GM19351 (cell line): ENCODE results near the gene TDO2.
"Not testable (repeated sequence)": the region's sequence is repeated elsewhere in the genome, so short reads cannot be mapped to it uniquely, and the experiment has no call there.

ENCODE experiments used
- ATAC-seq: cut with Tn5 transposase; IDR thresholded peaks from one replicate; pipeline ENCODE4 v1.9.1; 2021; ENCODE audit warnings: mild to moderate bottlenecking, moderate library complexity; ENCODE audit not compliant: unreplicated experiment

Gene TDO2

GRCh38 chr4:155906554-155907247 lies 3.2 kb downstream of the TDO2 start:
- no peak for ATAC-seq

DNA sequence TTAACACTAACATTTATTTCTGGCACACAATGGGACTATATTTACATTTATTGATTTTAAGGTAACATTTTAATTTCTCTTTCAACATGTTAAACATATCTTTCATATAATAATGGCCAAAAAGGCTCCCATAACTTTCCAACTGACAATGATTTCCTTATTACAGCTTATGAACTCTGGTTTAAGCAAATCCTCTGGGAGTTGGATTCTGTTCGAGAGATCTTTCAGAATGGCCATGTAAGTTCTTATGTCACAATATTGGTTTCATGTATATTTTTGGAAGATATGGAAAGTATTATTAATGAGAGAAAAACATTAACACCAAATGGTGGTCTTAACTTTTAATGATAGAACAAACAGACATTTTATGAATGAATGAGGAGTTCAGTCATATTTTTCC lies 4.1 kb downstream of the TDO2 start:
- ATAC-seq, result no peak

GRCh38 chr4:155908187-155909139 lies 5.0 kb downstream of the TDO2 start:
- peak; percentile 61 for ATAC-seq

GRCh38 chr4:155909615-155910226 lies 6.2 kb downstream of the TDO2 start:
- no peak for ATAC-seq

DNA sequence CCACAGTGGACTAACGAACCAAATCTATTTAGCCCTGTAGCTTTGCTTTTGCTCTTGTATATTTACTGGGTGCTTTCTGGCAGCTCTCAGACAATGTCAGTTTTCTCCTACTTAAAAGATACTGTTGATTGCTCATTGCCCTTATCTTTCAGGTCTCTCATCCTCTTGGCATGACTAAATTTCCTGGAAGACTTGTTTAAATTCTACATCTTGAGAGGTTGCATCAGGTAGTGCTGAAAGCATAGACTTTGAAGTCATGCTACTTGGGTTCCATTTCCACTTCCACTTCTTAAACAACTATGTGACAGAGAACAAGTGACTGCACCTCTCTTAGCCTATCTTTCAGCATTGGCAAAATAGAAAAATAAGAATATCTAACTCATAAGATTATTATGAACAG lies 8.4 kb downstream of the TDO2 start:
- ATAC-seq, result no peak

DNA sequence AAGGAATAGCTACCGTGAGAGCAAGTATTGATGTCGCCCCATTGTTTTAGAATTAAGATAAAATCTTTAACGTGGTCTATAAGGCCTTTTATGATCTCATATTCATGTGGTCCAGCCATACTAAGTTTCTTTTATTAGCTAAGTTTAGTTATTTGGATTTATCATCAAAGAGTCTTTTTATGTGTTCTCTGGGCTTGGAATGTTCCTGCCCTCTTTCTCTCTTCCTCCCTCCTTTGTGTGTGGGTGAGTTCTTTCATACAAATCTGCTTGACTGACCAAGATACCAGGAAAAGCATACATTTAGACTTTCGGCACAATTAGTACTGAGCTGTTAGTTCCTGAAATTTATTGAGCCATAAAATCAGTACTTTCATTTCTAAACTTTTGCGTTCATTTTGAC lies 11.3 kb downstream of the TDO2 start:
- no peak for ATAC-seq

GRCh38 chr4:155921597-155921996 lies 18.1 kb downstream of the TDO2 start:
- no peak for ATAC-seq

GRCh38 chr4:155924637-155925036 lies 21.1 kb downstream of the TDO2 start:
- ATAC-seq, result no peak

GRCh38 chr4:155929833-155930232 lies 26.3 kb downstream of the TDO2 start:
- peak; percentile 69 for ATAC-seq

GRCh38 chr4:155930330-155930729 lies 26.8 kb downstream of the TDO2 start:
- ATAC-seq, result no peak

DNA sequence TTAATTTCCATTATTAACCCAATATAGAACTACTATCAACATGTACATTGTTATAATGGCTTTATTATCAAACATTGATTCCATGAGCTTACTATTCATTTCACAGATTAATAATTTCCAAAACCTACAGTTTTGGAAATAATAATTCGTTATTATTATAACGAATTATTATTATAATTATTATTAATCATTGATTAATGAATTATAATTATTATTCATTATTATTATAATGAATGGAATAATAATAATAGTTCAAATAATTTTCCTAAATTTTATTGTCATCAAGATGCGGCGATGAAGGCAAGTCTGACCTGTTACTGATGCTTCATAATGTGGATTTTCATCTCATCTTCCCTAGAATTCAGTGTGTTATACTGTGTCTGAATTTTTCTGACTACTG lies 28.1 kb downstream of the TDO2 start:
- no peak for ATAC-seq

DNA sequence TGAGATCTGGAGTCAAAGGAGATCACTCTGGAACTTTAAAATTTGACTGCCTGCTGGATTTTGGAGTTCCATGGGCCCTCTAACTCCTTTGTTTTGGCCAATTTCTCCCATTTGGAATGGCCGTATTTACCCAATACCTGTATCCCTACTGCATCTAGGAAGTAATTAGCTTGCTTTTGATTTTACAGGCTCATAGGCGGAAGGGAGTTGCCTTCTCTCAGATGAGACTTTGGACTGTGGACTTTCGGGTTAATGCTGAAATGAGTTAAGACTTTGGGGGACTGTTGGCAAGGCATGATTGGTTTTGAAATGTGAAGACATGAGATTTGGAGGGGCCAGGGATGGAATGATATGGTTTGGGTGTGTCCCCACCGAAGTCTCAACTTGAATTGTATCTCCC lies 31.1 kb downstream of the TDO2 start:
- ATAC-seq, result not testable (repeated sequence)

DNA sequence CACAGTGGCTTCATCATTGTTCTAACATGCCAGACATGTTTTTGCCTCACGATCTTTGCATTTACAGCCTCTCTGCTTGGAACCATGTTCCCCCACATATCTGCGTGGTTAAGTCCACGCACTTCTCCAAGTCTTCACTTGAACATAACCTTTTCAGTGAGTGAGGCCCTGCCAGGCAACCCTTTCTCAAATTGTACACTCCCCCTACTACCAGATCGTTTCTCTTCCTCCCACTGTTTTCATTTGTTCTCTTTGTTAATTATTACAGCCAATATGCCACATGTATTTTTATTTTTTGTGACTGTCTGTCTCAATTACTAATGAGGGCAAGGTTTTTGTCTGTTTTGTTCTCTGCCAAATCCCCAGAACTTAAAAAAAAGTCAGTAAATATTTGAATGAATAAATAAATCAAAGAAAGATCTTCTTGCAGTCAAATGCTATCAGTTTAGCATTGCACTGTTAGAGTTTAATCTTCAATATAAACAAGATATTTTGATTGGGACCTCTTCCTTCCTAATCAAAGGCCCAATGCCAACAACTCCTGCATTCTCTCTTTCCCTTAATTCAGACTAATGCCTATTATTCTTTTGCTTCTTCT lies 32.0 kb downstream of the TDO2 start:
- ATAC-seq, result no peak

DNA sequence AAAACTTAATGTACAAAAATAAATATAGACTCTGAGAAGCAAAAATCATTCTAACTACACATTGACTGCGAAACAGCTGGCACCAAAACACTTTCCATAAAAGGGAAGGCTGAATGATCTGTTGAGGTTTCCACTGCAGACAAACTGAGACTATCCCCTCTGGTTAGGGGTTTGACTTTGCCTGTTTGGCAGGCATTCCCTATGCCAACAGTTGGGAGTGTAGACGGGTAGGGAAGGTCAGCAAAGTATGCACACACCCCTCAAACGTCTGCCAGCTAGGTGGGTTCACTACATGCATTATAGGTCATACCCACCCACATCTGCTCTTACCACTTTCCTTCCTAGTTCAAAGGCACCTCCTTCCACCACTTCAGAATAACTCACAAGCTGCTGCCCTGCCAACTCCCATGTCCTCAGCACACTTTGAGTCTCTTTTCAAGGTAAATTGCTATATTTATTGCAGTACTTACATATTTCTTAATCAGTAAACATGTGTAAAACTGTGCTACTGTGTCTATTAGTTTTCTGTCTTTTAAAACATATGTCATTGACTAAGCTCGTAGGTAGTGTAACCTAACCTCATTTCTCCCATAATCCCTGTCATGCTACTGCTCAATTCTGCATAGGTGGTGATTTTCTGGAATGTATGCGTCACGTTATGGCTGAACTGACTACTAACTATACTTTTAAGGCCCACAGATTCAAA lies 37.7 kb downstream of the TDO2 start:
- no peak for ATAC-seq

DNA sequence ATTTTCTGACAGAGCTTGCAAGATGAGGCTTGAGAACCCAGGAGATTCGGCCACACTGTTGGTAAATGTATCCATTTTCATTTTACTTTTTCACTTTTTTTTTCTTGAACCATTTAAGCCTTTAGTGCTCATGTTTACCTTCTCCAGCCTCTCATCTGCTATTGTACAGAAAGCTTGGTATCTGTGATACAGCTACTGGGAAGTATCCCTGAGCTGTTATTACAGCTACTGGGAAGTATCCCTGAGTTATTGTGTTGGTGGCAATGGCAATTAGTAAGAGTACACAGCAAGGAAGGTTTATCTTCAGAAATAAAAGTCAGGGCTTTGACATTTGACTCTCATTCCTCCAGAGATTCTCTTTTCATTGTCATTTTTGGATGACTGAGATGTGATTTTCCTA lies 38.3 kb downstream of the TDO2 start:
- ATAC-seq, result no peak

GRCh38 chr4:155943605-155944291 lies 40.3 kb downstream of the TDO2 start:
- no peak for ATAC-seq

DNA sequence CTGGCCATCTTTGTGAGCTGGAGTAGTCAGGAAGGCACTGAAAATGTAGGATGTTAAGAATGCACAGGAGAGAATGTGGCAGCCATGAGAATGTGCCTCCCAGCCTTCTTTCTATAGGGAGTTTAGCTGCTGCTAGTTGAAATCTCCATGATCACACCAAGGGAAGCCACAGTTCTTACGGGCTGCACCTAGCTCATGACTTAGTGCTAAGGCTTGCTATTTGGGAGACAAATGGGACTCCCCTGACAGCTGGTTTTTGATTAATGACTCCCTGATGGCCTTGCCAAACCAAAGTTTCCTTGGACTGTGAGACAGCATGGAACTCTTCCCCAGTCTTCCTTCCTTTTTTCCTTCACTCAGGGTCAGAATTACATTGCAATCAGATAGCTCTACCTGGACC lies 41.0 kb downstream of the TDO2 start:
- ATAC-seq, result no peak

- no peak for ATAC-seq
These were observed 43.0 kb downstream of the TDO2 start for GRCh38 chr4:155946486-155946885.

DNA sequence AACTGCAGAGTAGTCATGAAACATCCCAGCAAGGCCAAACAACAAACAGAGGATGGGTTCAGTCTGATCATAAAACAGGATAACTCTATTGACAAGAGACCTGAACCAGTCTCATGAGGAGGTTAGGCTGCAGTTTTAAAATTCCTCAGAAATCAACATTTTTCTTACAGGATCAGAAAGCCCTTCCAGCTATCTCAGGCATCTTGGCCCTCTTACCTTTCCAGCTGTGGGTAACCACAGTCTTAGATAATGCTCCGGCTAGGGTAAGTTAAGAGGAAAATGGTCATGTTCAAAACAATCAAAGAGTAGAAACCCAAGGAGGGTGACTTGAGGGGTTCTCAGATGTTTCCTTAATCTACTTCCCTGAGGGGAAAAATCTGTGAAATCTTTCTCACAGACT lies 45.0 kb downstream of the TDO2 start:
- no peak for ATAC-seq

- no peak for ATAC-seq
These were observed 47.0 kb downstream of the TDO2 start for GRCh38 chr4:155950461-155950860.
